ENCODE data around the gene DMBT1.

DNA sequence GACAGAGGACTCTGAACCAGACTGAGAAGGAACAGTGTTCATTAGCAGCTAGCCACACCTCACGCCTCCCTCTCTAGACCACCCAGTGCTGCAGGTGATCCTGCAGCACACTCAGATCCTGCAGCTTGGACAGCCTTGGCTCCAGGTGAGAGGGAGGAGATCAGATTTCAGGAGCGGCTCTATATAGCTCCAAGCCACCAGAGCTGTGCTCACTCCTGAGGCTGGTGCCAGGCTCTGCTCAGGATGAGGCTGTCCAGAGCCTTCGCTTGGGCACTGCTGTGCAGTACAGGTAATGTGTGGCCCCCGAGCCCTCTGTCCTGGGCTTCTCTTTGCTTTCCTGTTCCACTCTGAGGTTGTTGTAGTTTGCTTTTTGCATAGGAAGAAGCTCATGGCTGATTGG is 96.7 kb downstream of the DMBT1 start:
- TF ChIP-seq, protein P1, sequence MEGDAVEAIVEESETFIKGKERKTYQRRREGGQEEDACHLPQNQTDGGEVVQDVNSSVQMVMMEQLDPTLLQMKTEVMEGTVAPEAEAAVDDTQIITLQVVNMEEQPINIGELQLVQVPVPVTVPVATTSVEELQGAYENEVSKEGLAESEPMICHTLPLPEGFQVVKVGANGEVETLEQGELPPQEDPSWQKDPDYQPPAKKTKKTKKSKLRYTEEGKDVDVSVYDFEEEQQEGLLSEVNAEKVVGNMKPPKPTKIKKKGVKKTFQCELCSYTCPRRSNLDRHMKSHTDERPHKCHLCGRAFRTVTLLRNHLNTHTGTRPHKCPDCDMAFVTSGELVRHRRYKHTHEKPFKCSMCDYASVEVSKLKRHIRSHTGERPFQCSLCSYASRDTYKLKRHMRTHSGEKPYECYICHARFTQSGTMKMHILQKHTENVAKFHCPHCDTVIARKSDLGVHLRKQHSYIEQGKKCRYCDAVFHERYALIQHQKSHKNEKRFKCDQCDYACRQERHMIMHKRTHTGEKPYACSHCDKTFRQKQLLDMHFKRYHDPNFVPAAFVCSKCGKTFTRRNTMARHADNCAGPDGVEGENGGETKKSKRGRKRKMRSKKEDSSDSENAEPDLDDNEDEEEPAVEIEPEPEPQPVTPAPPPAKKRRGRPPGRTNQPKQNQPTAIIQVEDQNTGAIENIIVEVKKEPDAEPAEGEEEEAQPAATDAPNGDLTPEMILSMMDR (IDR thresholded peaks at IDR 0.05), result no peak
- TF ChIP-seq POLR2AphosphoS5 (IDR thresholded peaks at IDR 0.05), result no peak
- no peak for TF ChIP-seq POLR2A (IDR thresholded peaks at IDR 0.05)
